Fibroblast of mammary gland (primary cell): Measurements from ENCODE around the gene ARL13B.

Experiments used
- DNase-seq: peaks from one replicate; pipeline ENCODE4 v3.0.0-alpha.2; 2010; ENCODE audit warnings: low read depth
- H3K4me3 ChIP-seq: 2 replicates; pipeline ENCODE4 v1.5.1; 2011; ENCODE audit warnings: low read depth, mild to moderate bottlenecking, low read length, moderate library complexity; ENCODE audit not compliant: control insufficient read depth
- CTCF ChIP-seq: conservative IDR thresholded peaks from 2 replicates; pipeline ENCODE4 v1.5.1; 2011; ENCODE audit warnings: low read depth, low read length, inconsistent platforms; ENCODE audit not compliant: control insufficient read depth, insufficient read depth

The ARL13B gene

GRCh38 chr3:93983408-93983807 is 3.5 kb downstream of the ARL13B start:
- TF ChIP-seq CTCF, result no peak
- no peak for DNase-seq
- H3K4me3 ChIP-seq, result no peak overlapping the region

GRCh38 chr3:93984618-93985017 is 4.7 kb downstream of the ARL13B start:
- DNase-seq, result no peak
- no peak for TF ChIP-seq CTCF
- no peak overlapping the region for H3K4me3 ChIP-seq

GRCh38 chr3:93988283-93988682 is 8.3 kb downstream of the ARL13B start:
- DNase-seq, result no peak
- no peak for TF ChIP-seq CTCF
- no peak overlapping the region for H3K4me3 ChIP-seq

GRCh38 chr3:93988764-93989163 is 8.8 kb downstream of the ARL13B start:
- no peak overlapping the region for H3K4me3 ChIP-seq
- DNase-seq, result no peak
- TF ChIP-seq CTCF, result no peak

GRCh38 chr3:93989241-93989640 is 9.3 kb downstream of the ARL13B start:
- H3K4me3 ChIP-seq, result no peak overlapping the region
- TF ChIP-seq CTCF, result no peak
- DNase-seq, result no peak

GRCh38 chr3:93991631-93992030 is 11.7 kb downstream of the ARL13B start:
- TF ChIP-seq CTCF, result no peak
- H3K4me3 ChIP-seq, result no peak overlapping the region
- no peak for DNase-seq

GRCh38 chr3:93992207-93992606 is 12.3 kb downstream of the ARL13B start:
- no peak overlapping the region for H3K4me3 ChIP-seq
- no peak for TF ChIP-seq CTCF
- DNase-seq, result no peak
